HG02885 (cell line): ENCODE data around the gene AVPR1B.

Experiments used
- ATAC-seq: cut with Tn5 transposase; IDR thresholded peaks from one replicate; pipeline ENCODE4 v1.9.1; 2021; ENCODE audit warnings: mild to moderate bottlenecking; ENCODE audit not compliant: unreplicated experiment, poor library complexity

AVPR1B gene

GRCh38 chr1:206117151-206117948 is at the start of gene AVPR1B:
AVPR1B (minus strand) TSS chr1:206117388; CDS start chr1:206116890, 498 bp downstream.
- no peak for ATAC-seq

- ATAC-seq: no peak
These were observed 28.6 kb upstream of the AVPR1B start for GRCh38 chr1:206145771-206146290.

- ATAC-seq: no peak
These were observed 27.4 kb upstream of the AVPR1B start for GRCh38 chr1:206144605-206145004.

GRCh38 chr1:206143537-206144172 is 26.5 kb upstream of the AVPR1B start:
- ATAC-seq: no peak

GRCh38 chr1:206142770-206143169 is 25.6 kb upstream of the AVPR1B start:
- ATAC-seq: no peak

- no peak for ATAC-seq
These were observed 24.8 kb upstream of the AVPR1B start for GRCh38 chr1:206142011-206142410.

GRCh38 chr1:206136241-206136640 is 19.1 kb upstream of the AVPR1B start:
- no peak for ATAC-seq

- no peak for ATAC-seq
These were observed 18.1 kb upstream of the AVPR1B start for GRCh38 chr1:206135248-206135647.

GRCh38 chr1:206133751-206134415 is 16.7 kb upstream of the AVPR1B start:
- no peak for ATAC-seq

- no peak for ATAC-seq
These were observed 13.8 kb upstream of the AVPR1B start for GRCh38 chr1:206131037-206131436.

- ATAC-seq: no peak
These were observed 11.0 kb upstream of the AVPR1B start for GRCh38 chr1:206128196-206128595.

- no peak for ATAC-seq
These were observed 10.1 kb upstream of the AVPR1B start for GRCh38 chr1:206127336-206127735.

- no peak for ATAC-seq
These were observed 8.2 kb upstream of the AVPR1B start for GRCh38 chr1:206125346-206125745.

GRCh38 chr1:206122686-206123085 is 5.5 kb upstream of the AVPR1B start:
- no peak for ATAC-seq

- ATAC-seq: no peak
These were observed 4.1 kb upstream of the AVPR1B start for GRCh38 chr1:206121269-206121668.

GRCh38 chr1:206120406-206120805 is 3.2 kb upstream of the AVPR1B start:
- no peak for ATAC-seq

GRCh38 chr1:206116873-206117150 is 376 bp downstream of the AVPR1B start:
- ATAC-seq: no peak

GRCh38 chr1:206116191-206116872 is 856 bp downstream of the AVPR1B start:
- no peak for ATAC-seq

GRCh38 chr1:206115791-206116190 is 1.4 kb downstream of the AVPR1B start:
- no peak for ATAC-seq

GRCh38 chr1:206114692-206115640 is 2.2 kb downstream of the AVPR1B start:
- no peak for ATAC-seq
